ENCODE data around the gene SEMA6A. TPM values are rescaled to one million over a fixed set of nuclear protein-coding genes. Genes with fewer than 3 reads are reported as not detected.

SEMA6A gene
- total RNA-seq, 1 experiment from 2014 or later: 406 TPM

- Mint-ChIP-seq H3K9me3 (no peaks in the 10 kb centered on the region), H3K27me3 (ENCODE audit: low read depth) (no peaks in the 10 kb centered on the region), H3K4me1 (peaks cover 96% of the 10 kb centered on the region), H3K27ac (peak overlapping the region; percentile 87), H3K4me3 (peak overlapping the region; percentile 62), H3K36me3 (peaks cover 31% of the 10 kb centered on the region)
- ChIA-PET CTCF (interaction anchor here (0.8 to 1.0 kb wide), 2 partner anchors 11 to 12 kb away, joined by 3 read pairs; no protein-coding TSS in a partner anchor), POLR2A (interaction anchor here (0.6 to 1.0 kb wide), 3 partner anchors 10 to 1064 kb away, joined by 3 to 4 read pairs (median 3); partner anchors contain the start of gene SEMA6A)
- ATAC-seq (peak; percentile 46), DNase-seq (ENCODE audit: low spot score) (no peak)
- TF ChIP-seq PRDM15 (CRISPR knock-in tag; IDR thresholded peaks at IDR 0.05) (no peak), ZNF317 (CRISPR knock-in tag; IDR thresholded peaks at IDR 0.05; ENCODE audit: borderline replicate concordance, low read depth) (no peak), RORB (CRISPR knock-in tag; IDR thresholded peaks at IDR 0.05) (no peak), USF2 (CRISPR knock-in tag; IDR thresholded peaks at IDR 0.05) (no peak), ETV6 (CRISPR knock-in tag; IDR thresholded peaks at IDR 0.05) (no peak), GABPB1 (CRISPR knock-in tag; IDR thresholded peaks at IDR 0.05) (no peak)
These were observed 9.7 kb downstream of the SEMA6A start for GRCh38 chr5:116564756-116565490.

- Mint-ChIP-seq H3K27me3 (ENCODE audit: low read depth) (no peaks in the 10 kb centered on the region), H3K9me3 (no peaks in the 10 kb centered on the region), H3K27ac (peak overlapping the region; percentile 75), H3K4me1 (peaks cover 96% of the 10 kb centered on the region), H3K4me3 (peak overlapping the region; percentile 57), H3K36me3 (peaks cover 26% of the 10 kb centered on the region)
- POLR2A ChIA-PET: interaction anchor here (0.6 to 0.9 kb wide), 2 partner anchors 11 to 1065 kb away, joined by 3 to 4 read pairs; partner anchors contain the start of gene SEMA6A
- CTCF ChIA-PET: interaction anchor here (0.8 kb wide), 1 partner anchor 11 kb away, joined by 3 read pairs; no protein-coding TSS in a partner anchor
- DNase-seq (ENCODE audit: low spot score) (no peak), ATAC-seq (no peak)
- TF ChIP-seq RELA (CRISPR knock-in tag; IDR thresholded peaks at IDR 0.05; ENCODE audit: borderline replicate concordance) (no peak), ZNF425 (CRISPR knock-in tag; conservative IDR thresholded peaks at IDR 0.05) (no peak), NFATC4 (CRISPR knock-in tag; IDR thresholded peaks at IDR 0.05) (no peak), ZNF416 (CRISPR knock-in tag; IDR thresholded peaks at IDR 0.05) (no peak), ZBTB43 (CRISPR knock-in tag; IDR thresholded peaks at IDR 0.05) (no peak), AFF4 (CRISPR knock-in tag; IDR thresholded peaks at IDR 0.05; ENCODE audit: borderline replicate concordance) (no peak), FOXP4 (CRISPR knock-in tag; IDR thresholded peaks at IDR 0.05) (no peak), CBFB (CRISPR knock-in tag; IDR thresholded peaks at IDR 0.05; ENCODE audit: low read depth) (no peak), E2F5 (CRISPR knock-in tag; IDR thresholded peaks at IDR 0.05) (no peak)
These were observed 10.3 kb downstream of the SEMA6A start for GRCh38 chr5:116564312-116564711.
